HL-60 (cell line): ENCODE measurements around the gene RNF167.

Source experiments
- DNase-seq, 2 experiments: peaks; one replicate each; pipeline ENCODE4 v3.0.0-alpha.2; 2010 to 2020; ENCODE audit warnings: low read depth in 1 of 2, low spot score in 1 of 2
- H3K27ac ChIP-seq: fragments of 250-450 bp; sonication (Bioruptor Pico); replicated peaks from 2 replicates; pipeline ENCODE4 v1.5.1; 2020; ENCODE audit warnings: mild to moderate bottlenecking, moderate library complexity
- H3K27me3 ChIP-seq: fragments of 250-450 bp; sonication (Bioruptor Pico); 2 replicates; pipeline ENCODE4 v1.5.1; 2021; ENCODE audit warnings: mild to moderate bottlenecking, moderate library complexity; ENCODE audit not compliant: insufficient read depth, poor library complexity, severe bottlenecking
- H3K4me3 ChIP-seq: replicated peaks from 2 replicates; pipeline ENCODE4 v1.5.1; 2011; ENCODE audit warnings: mild to moderate bottlenecking, control low read depth, low read length; ENCODE audit not compliant: insufficient read depth
- GABPA ChIP-seq: IDR thresholded peaks from 2 replicates; pipeline ENCODE4 v1.6.1; 2012; ENCODE audit warnings: low read depth
- POLR2AphosphoS5 ChIP-seq: IDR thresholded peaks from 2 replicates; pipeline ENCODE4 v1.6.1; 2012; ENCODE audit warnings: low read depth
- REST ChIP-seq: IDR thresholded peaks from 2 replicates; pipeline ENCODE4 v1.6.1; 2012; ENCODE audit warnings: low read depth; ENCODE audit not compliant: insufficient replicate concordance
- SPI1 ChIP-seq: IDR thresholded peaks from 2 replicates; pipeline ENCODE4 v1.6.1; 2012; ENCODE audit warnings: low read depth, mild to moderate bottlenecking, borderline replicate concordance
- TF ChIP-seq, protein P1 (sequence below): IDR thresholded peaks from one replicate; pipeline ENCODE4 v1.5.1; 2011; ENCODE audit warnings: low read length, control low read depth, inconsistent platforms; ENCODE audit not compliant: insufficient read depth

RNF167 gene

DNA sequence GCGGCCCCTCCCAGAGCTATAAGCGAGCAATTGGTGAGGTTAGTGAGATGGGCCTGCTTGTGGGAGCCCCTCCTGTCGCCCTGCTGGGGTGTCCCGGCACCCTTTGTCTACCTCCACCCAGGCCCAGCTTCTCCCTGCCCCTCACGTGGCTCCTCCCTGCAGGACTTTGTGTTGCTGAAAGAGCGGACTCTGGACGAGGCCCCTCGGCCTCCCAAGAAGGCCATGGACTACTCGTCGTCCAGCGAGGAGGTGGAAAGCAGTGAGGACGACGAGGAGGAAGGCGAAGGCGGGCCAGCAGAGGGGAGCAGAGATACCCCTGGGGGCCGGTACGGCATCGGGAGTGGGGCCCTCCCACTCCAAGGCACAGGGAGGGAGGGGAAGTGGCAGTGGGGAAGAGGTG is 46.8 kb upstream of the RNF167 start:
- TF ChIP-seq, protein P1, sequence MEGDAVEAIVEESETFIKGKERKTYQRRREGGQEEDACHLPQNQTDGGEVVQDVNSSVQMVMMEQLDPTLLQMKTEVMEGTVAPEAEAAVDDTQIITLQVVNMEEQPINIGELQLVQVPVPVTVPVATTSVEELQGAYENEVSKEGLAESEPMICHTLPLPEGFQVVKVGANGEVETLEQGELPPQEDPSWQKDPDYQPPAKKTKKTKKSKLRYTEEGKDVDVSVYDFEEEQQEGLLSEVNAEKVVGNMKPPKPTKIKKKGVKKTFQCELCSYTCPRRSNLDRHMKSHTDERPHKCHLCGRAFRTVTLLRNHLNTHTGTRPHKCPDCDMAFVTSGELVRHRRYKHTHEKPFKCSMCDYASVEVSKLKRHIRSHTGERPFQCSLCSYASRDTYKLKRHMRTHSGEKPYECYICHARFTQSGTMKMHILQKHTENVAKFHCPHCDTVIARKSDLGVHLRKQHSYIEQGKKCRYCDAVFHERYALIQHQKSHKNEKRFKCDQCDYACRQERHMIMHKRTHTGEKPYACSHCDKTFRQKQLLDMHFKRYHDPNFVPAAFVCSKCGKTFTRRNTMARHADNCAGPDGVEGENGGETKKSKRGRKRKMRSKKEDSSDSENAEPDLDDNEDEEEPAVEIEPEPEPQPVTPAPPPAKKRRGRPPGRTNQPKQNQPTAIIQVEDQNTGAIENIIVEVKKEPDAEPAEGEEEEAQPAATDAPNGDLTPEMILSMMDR, result no peak
- TF ChIP-seq POLR2AphosphoS5 (no peak), REST (no peak), GABPA (no peak), SPI1 (no peak)

GRCh38 chr17:4893721-4894560 is 46.1 kb upstream of the RNF167 start:
- Histone ChIP-seq H3K27ac (no peak overlapping the region), H3K4me3 (no peak overlapping the region), H3K27me3 (no peaks in the 10 kb centered on the region)
- DNase-seq, result no peak
- TF ChIP-seq POLR2AphosphoS5 (no peak), SPI1 (no peak), REST (no peak), GABPA (no peak)
- TF ChIP-seq, protein P1, result no peak

More for the DNA sequence above, 46.8 kb upstream of the RNF167 start:
- H3K27me3 ChIP-seq, result no peaks in the 10 kb centered on the region
- DNase-seq, result no peak
- no peak overlapping the region for H3K27ac ChIP-seq
- H3K4me3 ChIP-seq, result no peak overlapping the region

DNA sequence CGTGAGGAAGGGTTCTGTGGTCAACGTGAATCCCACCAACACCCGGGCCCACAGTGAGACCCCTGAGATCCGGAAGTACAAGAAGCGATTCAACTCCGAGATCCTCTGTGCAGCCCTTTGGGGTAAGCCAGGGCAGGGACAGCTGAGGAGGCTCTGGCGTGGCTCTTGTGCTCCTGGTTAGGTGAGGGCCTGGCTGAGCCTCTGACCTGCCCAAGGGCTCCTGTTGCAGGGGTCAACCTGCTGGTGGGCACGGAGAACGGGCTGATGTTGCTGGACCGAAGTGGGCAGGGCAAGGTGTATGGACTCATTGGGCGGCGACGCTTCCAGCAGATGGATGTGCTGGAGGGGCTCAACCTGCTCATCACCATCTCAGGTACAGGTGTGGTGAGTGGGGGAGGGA is 44.9 kb upstream of the RNF167 start:
- no peak for DNase-seq
- Histone ChIP-seq H3K4me3 (no peak overlapping the region), H3K27me3 (peaks cover 4% of the 10 kb centered on the region), H3K27ac (no peak overlapping the region)
- TF ChIP-seq REST (no peak), GABPA (no peak), POLR2AphosphoS5 (no peak), SPI1 (no peak)
- TF ChIP-seq, protein P1, result no peak
